Large intestine (tissue), 3 donors: ENCODE data around the gene TNFRSF1A. TPM values are rescaled to one million over a fixed set of nuclear protein-coding genes. Genes with fewer than 3 reads are reported as not detected.
A peak's percentile ranks its signal among the peaks of the same experiment; 100 is the strongest.

ENCODE experiments used
- DNase-seq, 2 donors: peaks; one replicate each; pipeline versions ENCODE4 v3.0.0 to v3.0.0-alpha.2; 2013
- H3K27ac ChIP-seq: one replicate; pipeline ENCODE4 v1.5.1; 2013; ENCODE audit warnings: low read length
- H3K27me3 ChIP-seq: 2 replicates; pipeline ENCODE4 v1.6.1; 2013; ENCODE audit warnings: low read length; ENCODE audit not compliant: control insufficient read depth, insufficient read depth
- H3K36me3 ChIP-seq: 2 replicates; pipeline ENCODE4 v1.6.1; 2013; ENCODE audit warnings: low read length; ENCODE audit not compliant: control insufficient read depth, insufficient read depth
- H3K4me1 ChIP-seq: one replicate; pipeline ENCODE4 v1.6.1; 2013; ENCODE audit warnings: low read length; ENCODE audit not compliant: control insufficient read depth, insufficient read depth
- H3K4me3 ChIP-seq: one replicate; pipeline ENCODE4 v1.5.1; 2013; ENCODE audit warnings: low read length
- H3K9me3 ChIP-seq: one replicate; pipeline ENCODE4 v1.6.1; 2013; ENCODE audit warnings: mild to moderate bottlenecking, low read depth, low read length, moderate library complexity; ENCODE audit not compliant: control insufficient read depth
- WGBS: methylation state at CpG from one replicate; pipeline ENCODE4 v1.1.5; 2013; ENCODE audit warnings: low lambda C conversion rate; ENCODE audit not compliant: insufficient coverage; 5-methylcytosine and 5-hydroxymethylcytosine counted together
- polyA plus RNA-seq: library from polyadenylated mRNA; unstranded; fragments of 120-200 nt; gene quantifications from one replicate; pipeline ENCODE4 v1.2.1, GENCODE V29; 2013

TNFRSF1A gene
- polyA plus RNA-seq, 1 donor, result 122 TPM

DNA sequence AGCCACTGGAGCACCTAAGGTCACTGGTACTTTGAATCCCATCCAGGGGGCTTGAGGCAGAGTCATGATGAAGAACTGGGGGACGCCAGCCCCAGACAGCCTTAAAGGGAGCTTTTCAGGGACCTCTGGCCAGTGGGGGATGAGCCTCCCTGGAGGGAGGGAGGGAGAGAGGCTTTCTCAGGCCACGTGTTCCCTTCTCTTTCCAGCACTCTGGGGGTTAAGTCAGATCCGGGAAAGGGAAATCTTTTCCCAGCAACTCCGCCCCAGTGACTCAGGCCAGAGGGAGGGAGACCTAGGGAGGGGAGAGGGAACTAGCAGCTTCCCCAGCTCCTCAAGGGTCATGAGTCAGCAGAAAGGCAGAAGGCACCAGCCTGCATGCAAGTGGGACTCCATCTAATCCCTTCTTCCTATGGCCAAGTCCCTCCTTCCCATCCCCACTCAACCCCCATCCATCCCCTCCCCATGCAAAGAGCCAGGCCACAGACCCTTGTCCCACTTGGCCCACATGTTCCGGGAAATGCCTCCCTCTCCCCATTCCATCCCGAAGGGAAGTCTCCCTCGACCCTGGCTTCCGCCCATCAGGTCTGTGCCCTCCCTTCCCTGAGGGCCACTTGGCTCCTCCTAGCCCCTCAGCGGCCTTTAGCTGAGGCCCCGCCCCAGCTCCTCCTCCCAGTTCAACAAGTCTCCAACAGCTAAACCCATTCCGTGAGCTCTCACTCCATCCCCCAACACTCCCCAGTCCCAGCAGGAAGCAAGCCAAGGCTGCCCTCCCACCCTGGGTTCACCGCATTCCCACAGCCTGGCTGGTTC lies 5.6 kb downstream of the TNFRSF1A start:
- H3K36me3 ChIP-seq, result peaks cover 34% of the 10 kb centered on the region
- H3K4me3 ChIP-seq, result peak overlapping the region; percentile 36
- peak overlapping the region; percentile 99 for H3K27ac ChIP-seq
- peaks cover 67% of the 10 kb centered on the region for H3K4me1 ChIP-seq
- DNase-seq, result peak; percentile 96 to 98
- H3K27me3 ChIP-seq, result no peaks in the 10 kb centered on the region
- H3K9me3 ChIP-seq, result no peaks in the 10 kb centered on the region
- WGBS, result no CpG with 5 or more reads among the region's 12 CpGs

DNA sequence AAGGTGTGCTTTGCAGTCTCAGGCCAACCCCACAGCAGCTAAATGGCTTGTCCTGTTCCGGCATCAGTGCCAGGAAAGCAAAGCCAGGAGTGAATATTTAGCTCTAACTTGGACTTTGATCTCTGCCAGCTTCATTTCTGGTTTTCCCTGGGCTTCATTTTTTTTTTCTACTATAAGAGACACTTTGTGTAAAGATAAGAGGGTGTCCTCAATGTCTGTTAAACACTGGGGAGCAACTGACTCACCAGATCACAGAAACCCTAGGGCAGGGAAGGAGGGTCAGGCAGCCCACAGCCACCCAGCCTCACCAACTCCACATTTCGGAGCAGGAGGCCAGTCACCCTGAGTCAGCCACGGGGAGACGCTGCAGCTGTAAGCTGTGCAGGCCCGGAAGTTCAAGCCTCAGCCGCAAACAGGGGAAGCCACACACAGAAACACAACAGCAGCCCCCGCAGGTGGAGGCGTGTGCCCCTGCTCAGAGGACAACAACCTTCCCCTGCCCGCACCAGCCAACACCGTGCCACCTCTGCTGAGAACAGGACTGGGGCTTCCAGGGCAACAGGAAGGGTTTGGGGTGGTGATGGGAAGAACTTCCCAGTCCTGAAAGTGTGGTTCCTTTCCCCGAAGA lies 6.3 kb downstream of the TNFRSF1A start:
- no peaks in the 10 kb centered on the region for H3K27me3 ChIP-seq

DNA sequence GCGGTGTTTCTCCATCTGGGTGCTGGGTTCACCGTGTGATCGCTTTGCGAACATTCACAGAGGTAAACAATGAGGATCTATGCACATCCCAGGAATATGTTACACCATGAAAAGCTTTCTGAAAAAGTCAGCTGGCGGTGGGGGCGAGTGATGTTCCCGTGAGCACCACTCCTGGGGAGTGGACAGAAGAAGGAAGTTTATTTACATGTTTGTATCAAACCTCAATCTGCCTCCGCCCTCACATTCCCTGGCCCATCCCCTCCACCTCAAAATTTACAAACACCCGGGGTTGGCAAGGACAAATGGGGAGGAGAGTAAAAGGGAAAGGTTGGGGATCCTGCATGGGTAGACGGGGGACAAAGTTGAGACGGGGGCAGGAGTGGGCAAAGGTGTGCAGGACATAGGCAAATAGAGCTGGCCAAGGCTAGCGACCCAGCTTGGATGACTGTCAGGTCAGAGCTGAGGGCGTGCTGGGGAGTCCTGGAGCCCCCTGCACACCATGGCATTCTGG lies 6.9 kb downstream of the TNFRSF1A start:
- H3K27ac ChIP-seq, result peak overlapping the region; percentile 99
- H3K27me3 ChIP-seq, result no peaks in the 10 kb centered on the region
- WGBS, result no CpG with 5 or more reads among the region's 13 CpGs
- peaks cover 47% of the 10 kb centered on the region for H3K36me3 ChIP-seq
- DNase-seq, result no peak
- peaks cover 71% of the 10 kb centered on the region for H3K4me1 ChIP-seq
- no peaks in the 10 kb centered on the region for H3K9me3 ChIP-seq
- H3K4me3 ChIP-seq, result peak overlapping the region; percentile 36

More for the DNA sequence above, 6.3 kb downstream of the TNFRSF1A start:
- DNase-seq, result peak; percentile 73 to 92
- WGBS, result no CpG with 5 or more reads among the region's 11 CpGs
- peaks cover 41% of the 10 kb centered on the region for H3K36me3 ChIP-seq
- H3K27ac ChIP-seq, result peak overlapping the region; percentile 99
- H3K4me1 ChIP-seq, result peaks cover 71% of the 10 kb centered on the region
- peak overlapping the region; percentile 36 for H3K4me3 ChIP-seq
- H3K9me3 ChIP-seq, result no peaks in the 10 kb centered on the region

DNA sequence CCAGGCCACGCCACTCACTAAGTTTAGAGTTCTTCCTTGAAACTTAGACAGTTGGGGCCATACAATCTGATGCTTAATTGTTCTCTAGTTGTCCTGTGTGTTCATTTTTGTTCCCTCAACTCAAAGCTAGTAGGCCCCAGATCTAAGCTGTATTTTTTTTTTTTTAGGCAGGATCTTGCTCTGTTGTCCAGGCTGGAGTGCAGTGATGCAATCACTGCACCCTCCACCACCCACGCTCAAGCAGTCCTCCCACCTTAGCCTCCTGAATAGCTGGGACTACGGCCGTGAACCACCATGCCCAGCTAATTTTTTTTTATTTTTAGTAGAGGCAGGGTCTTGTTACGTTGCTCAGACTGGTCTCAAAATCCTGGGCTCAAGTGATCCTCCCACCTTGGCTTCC lies 7.5 kb downstream of the TNFRSF1A start:
- H3K4me3 ChIP-seq, result no peak overlapping the region
- no peaks in the 10 kb centered on the region for H3K27me3 ChIP-seq
- WGBS, result no CpG with 5 or more reads among the region's 5 CpGs
- peaks cover 51% of the 10 kb centered on the region for H3K36me3 ChIP-seq
- H3K9me3 ChIP-seq, result no peaks in the 10 kb centered on the region
- H3K4me1 ChIP-seq, result peaks cover 66% of the 10 kb centered on the region
- DNase-seq, result no peak
- peak overlapping the region; percentile 99 for H3K27ac ChIP-seq

DNA sequence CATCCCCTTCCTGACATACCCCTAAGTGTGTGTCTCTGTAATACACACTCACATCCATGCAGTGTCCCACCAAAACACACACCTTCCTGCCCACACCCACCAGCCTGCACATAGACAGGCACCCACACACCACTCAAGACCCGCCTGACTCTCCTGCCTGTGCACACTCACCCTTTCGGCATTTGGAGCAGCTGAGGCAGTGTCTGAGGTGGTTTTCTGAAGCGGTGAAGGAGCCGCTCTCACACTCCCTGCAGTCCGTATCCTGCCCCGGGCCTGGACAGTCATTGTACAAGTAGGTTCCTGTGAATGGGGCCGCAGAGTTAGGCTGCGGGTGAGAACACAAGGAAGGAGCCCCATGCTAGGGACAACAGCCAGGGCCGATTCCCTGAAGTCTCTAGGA lies 8.3 kb downstream of the TNFRSF1A start:
- Histone ChIP-seq H3K36me3 (peaks cover 57% of the 10 kb centered on the region), H3K4me1 (peaks cover 58% of the 10 kb centered on the region), H3K4me3 (no peak overlapping the region), H3K9me3 (peaks cover 4% of the 10 kb centered on the region), H3K27ac (no peak overlapping the region), H3K27me3 (no peaks in the 10 kb centered on the region)
- no peak for DNase-seq
- WGBS, result no CpG with 5 or more reads among the region's 9 CpGs

DNA sequence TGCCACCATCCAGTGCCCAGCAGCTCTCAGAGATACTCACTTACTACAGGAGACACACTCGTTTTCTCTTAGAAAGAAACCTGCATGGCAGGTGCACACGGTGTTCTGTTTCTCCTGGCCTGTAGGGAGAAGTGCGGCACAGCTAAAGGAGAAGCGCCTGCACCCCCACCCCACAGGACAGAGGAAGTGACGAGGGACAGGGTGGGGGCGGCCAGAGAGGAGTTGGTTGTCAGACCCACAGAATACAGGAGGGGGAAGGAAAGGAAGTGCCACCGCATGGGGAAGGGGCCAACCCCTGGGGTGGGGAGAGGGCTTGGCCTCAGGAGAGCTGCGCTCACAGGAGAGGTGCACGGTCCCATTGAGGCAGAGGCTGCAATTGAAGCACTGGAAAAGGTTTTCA lies 8.8 kb downstream of the TNFRSF1A start:
- H3K36me3 ChIP-seq, result peaks cover 63% of the 10 kb centered on the region
- H3K9me3 ChIP-seq, result peaks cover 4% of the 10 kb centered on the region
- peaks cover 53% of the 10 kb centered on the region for H3K4me1 ChIP-seq
- no CpG with 5 or more reads among the region's 9 CpGs for WGBS
- no peaks in the 10 kb centered on the region for H3K27me3 ChIP-seq
- H3K27ac ChIP-seq, result no peak overlapping the region
- no peak for DNase-seq
- H3K4me3 ChIP-seq, result no peak overlapping the region

DNA sequence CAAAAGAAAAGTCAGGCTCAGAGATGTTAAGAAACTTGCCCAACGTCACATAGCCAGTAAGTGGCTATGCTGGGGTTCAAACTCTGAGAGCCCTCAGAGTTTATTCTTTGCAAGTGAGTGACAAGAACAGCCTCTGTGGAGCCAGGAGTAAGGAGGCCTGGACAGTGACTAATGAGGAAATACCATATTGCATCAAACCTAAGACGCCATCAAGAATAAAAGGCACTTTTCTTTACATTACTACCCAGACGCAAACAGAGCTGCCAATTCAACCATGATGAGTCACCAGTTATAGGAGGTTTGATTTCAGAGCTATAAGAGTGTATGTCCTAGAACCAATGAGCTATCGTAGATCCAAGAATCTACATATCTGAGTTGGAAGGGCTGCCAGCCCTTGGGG lies 9.4 kb downstream of the TNFRSF1A start:
- DNase-seq, result no peak
- H3K27ac ChIP-seq, result no peak overlapping the region
- WGBS, result no CpG with 5 or more reads among the region's 4 CpGs
- H3K9me3 ChIP-seq, result peaks cover 4% of the 10 kb centered on the region
- H3K27me3 ChIP-seq, result no peaks in the 10 kb centered on the region
- no peak overlapping the region for H3K4me3 ChIP-seq
- H3K4me1 ChIP-seq, result peaks cover 47% of the 10 kb centered on the region
- peaks cover 66% of the 10 kb centered on the region for H3K36me3 ChIP-seq

DNA sequence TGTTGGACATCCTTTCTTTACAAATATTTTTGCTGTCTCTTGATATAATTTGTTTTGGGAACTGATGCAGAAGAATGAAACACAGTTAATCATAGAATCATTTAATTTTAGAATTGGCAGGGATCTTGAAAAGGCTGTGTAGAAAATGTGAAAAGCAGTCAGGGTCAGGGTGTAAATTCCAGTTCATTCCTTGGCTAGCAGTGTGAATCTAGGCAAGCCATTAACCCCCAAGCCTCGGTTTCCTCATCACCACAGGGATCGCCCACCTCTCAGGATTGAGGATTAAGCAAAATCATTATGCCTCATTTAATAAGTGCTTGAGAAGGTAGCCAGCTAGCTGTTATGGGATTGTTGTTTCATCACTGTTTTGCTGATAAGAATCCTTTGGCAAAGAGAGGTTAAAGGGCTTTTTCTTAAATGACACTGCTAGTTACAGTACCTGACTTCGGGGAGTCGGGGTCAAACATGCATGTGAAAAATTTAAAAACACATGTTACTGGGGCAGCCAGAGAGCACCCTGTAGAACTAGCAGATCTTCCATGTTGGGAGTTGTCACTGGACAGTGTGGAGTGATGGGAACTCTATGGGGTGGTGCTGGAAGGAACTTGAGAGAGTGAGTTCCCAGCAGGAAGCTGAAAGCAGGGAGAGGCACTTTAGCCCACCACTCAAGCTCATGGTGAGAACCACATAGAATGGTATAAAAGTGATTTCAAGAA lies 10.7 kb downstream of the TNFRSF1A start:
- peaks cover 34% of the 10 kb centered on the region for H3K4me1 ChIP-seq
- H3K27ac ChIP-seq, result peak overlapping the region; percentile 17
- H3K9me3 ChIP-seq, result peaks cover 4% of the 10 kb centered on the region
- H3K4me3 ChIP-seq, result no peak overlapping the region
- no peak for DNase-seq
- no peaks in the 10 kb centered on the region for H3K27me3 ChIP-seq
- H3K36me3 ChIP-seq, result peaks cover 77% of the 10 kb centered on the region
- no CpG with 5 or more reads among the region's 4 CpGs for WGBS

DNA sequence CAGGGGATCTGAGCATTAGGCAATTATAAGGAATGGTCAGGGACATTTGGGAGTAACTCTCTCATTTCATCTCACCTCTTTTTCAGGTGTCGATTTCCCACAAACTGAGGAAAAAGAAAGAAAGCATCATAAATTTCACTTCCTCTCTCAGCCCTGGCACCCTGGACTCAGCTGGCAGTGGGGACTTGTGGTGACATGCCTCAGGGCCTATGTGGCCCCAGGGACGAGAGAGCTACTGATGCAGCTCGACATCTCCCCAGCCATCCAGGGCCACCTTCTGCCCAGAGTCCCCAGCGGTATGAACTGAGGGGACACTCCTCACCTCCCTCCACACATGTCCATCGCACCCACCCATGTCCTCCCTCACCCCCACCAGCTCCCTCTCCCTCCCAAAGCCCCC lies 11.7 kb downstream of the TNFRSF1A start:
- H3K9me3 ChIP-seq, result peaks cover 4% of the 10 kb centered on the region
- H3K4me3 ChIP-seq, result no peak overlapping the region
- peaks cover 84% of the 10 kb centered on the region for H3K36me3 ChIP-seq
- no peak for DNase-seq
- WGBS, result no CpG with 5 or more reads among the region's 5 CpGs
- no peaks in the 10 kb centered on the region for H3K27me3 ChIP-seq
- H3K27ac ChIP-seq, result no peak overlapping the region
- peaks cover 24% of the 10 kb centered on the region for H3K4me1 ChIP-seq

DNA sequence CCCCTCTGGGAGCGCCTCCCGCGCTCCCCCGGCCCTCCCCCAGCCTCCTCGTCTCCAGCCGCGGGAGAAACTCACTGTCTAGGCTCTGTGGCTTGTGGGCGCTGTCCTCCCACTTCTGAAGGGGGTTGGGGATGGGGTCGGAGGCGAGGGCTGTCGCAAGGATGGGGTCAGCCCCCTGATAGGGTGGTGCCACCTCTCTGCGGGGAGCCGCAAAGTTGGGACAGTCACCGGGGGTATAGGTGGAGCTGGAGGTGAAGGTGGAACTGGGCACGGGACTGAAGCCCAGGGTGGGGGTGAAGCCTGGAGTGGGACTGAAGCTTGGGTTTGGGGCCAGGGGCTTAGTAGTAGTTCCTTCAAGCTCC lies 12.2 kb downstream of the TNFRSF1A start:
- peaks cover 4% of the 10 kb centered on the region for H3K9me3 ChIP-seq
- H3K27me3 ChIP-seq, result no peaks in the 10 kb centered on the region
- H3K4me3 ChIP-seq, result no peak overlapping the region
- peaks cover 86% of the 10 kb centered on the region for H3K36me3 ChIP-seq
- H3K4me1 ChIP-seq, result peaks cover 23% of the 10 kb centered on the region
- H3K27ac ChIP-seq, result no peak overlapping the region
- DNase-seq, result no peak
- WGBS, result no CpG with 5 or more reads among the region's 15 CpGs
